Right forelimb (tissue), 1 donor: ENCODE data around the gene CPSF7.

Experiments
- DNase-seq: peaks from one replicate; pipeline ENCODE4 v3.0.0-alpha.2; 2018

The CPSF7 gene

DNA sequence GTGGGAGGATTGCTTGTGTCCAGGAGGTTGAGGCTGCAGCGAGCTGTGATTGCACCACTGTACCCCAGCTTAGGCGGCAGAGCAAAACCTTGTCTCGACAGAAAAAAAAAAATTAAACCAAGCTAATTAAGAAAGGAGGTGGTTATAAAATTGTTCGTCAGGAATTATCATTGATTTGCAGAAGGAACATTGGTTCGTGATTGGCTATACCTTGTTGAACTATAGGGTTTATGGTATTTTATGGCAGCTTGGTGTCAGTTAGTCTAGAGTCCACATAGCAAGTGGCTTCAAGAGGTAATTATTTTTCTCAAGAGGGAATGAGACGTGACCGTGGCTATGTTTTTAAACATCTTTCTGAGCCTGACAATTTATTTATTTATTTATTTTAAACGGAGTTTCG, 48.9 kb downstream of the CPSF7 start:
- DNase-seq: no peak

- DNase-seq: no peak
These were observed 51.0 kb downstream of the CPSF7 start for GRCh38 chr11:61378713-61379313.

DNA sequence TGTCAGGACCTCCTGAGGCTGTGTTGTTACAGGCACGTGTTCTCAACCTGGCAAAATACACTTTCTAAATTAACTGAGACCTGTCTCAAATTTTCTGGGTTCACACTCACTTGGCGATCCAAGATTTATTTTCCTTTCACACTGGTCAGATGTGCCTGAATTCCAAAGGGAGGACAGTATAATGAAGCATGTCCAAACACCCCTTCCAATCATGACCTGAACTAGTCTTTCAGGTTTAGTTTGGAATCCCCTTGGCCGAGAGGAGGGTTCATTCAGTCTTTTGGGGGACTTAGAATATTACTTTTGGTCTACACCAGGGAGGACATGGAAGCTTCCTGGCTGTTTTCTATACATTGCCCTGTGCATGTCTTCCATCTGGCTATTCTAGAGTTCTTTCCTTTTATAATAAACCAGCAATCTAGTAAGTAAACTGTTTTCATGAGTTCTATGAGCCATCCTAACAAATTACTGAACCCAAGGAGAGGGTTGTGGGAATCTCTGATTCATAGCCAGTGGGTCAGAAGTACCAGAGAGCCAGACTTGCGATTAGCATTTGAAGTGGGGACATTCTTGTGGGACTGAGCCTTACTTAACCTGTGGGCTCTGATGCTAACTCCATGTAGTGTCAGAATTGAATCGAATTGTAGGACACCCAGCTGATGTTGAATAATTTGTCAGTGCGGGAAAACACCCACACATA, 52.2 kb downstream of the CPSF7 start:
- no peak for DNase-seq

DNA sequence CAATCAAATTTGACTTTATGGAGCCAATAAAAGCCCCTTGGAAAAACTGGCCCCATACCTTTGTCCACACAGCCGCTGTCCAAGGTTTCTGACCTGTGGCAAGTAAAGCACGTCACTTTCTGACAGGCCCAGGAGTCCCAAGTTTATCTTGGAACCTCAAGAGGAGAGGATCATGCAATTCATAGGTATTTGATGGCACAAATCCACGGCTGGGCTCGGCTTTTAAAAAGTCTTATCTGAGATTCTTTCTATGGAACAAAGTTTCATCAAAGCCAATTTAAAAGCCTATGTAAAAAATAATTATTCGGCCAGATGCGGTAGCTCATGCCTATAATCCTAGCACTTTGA, 54.0 kb downstream of the CPSF7 start:
- no peak for DNase-seq

DNA sequence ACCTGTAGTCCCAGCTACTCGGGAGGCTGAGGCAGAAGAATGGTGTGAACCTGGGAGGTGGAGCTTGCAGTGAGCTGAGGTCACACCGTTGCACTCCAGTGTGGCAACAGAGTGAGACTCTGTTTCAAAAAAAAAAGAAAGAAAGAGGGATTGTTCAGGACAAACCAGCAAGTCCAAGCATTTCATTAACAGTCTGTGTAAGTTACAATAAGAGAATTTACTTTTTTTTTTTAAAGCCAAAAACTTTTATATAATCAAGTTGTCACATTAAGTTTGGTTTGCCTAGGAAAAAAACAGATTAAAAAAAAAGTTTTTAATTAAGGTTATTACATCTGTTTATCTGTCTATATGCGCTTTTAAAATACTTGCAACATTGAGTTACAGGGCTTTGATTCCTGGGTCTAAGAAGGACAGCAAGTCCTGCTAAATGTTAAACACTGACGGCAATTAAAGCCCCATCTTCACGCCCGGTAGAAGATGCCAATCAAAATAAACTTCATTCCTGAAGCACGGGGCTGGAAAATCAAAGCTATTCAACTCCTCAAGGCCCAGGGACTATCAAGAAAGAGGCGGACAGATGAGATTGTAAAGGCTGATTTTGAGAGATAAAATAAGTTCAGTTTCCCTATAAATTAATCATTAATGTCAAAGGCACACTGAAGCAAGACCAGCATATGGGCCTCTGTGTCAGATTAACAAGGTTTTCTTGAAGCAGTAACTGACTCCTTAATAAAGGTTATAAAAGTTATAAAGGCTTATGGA, 56.9 kb downstream of the CPSF7 start:
- no peak for DNase-seq

GRCh38 chr11:61370349-61371005, 59.3 kb downstream of the CPSF7 start:
- no peak for DNase-seq

DNA sequence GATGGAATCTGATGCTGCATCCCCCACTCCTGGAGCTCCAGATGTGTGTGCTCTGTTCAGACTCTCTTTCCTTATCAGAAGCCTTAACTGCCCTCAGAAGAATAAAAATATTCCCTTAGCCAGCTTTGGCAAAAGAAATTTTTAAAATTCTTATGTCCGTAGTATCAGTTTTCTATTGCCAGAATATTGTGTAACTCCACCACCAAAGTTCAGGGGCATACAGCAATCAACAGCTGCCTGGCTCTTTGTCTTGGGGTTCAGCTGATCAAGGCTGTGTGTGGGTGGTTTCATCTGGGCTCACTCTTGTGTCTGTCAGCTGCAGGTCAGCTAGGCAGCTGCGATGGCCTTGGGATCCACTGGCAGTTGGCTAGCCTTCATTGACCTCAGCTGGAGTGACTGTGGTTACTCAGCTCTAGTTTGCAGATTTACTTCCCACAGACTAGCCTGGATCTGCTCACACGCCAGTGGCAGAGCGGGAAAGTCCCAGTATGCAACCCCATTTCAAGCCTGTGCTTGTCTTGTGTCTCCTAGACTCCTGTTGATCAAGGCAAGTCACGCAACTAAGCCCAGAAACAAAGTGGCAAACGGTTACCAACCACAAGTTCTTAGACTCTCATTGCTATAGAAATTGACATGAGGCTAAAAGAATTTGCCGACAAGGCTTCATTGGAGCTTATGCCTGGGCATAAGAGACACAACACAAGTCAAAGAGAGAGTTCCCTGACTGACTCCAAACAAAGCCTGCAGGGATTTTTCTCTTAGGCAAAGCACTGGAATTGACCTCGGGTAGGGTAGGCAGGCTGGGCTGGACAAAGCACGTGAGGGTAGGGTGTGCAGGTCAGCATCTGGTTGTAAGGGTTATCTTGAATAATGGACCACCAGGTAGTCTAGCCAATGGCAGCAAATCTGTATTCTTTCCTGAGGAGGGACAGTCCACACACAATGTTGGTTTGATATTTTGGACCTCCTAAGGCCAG, 60.1 kb downstream of the CPSF7 start:
- no peak for DNase-seq

GRCh38 chr11:61368646-61369045, 61.1 kb downstream of the CPSF7 start:
- no peak for DNase-seq

DNA sequence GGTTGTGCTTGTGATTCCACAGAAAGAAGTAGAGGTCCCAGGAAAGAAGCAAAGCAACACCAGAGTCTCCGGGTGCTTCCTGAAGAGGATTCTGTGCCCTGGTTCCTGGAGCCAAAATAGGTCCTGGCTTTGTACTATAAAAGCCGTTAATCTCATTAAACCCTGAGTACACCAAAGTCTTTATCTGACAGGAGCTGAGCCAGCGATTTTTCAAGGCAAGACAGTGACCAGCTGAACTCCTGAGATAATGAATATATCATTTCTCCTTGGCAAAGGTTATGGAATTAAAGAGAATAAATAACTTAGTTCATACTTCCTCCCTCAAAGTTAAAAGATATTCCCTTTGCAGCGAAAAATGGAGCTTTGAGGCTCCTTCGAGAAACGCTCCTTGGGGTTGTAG, 62.4 kb downstream of the CPSF7 start:
- DNase-seq: no peak

DNA sequence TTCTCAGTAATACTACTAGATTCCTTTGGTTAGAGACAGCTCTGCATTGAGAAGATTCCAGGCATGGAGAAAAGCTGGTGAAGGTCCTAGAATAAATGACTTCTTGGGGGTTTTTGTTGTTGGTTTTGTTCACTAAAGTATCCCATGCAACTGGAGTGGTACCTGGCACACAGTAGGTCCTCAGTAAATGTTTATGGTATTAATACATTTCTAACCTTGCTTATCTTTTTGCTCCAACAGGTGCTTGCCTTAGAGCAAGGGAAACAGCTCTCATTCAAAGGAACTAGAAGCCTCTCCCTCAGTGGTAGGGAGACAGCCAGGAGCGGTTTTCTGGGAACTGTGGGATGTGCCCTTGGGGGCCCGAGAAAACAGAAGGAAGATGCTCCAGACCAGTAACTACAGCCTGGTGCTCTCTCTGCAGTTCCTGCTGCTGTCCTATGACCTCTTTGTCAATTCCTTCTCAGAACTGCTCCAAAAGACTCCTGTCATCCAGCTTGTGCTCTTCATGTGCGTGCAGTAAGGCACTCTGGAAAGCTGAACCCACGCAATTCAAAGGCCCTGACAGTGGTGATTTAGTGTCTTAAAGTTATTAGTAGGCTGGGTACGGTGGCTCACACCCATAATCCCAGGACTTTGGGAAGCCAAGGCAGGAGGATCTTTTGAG, 65.6 kb downstream of the CPSF7 start:
- no peak for DNase-seq

DNA sequence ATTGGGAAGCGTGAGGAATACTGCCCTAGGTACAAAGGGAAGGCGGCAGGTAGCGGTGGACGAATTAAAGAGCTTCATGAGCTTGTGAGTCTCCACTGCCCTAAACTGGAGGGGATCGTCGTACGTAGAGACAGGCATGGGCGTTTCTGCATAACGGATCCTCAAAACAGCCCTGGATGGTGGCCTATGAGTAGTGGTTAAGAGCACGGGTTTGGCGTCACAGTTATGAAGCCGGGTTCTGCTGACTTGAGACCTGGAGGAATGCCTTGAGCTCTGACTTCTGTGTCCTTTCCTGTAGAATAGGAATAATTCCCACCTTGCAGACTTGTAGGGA, 67.3 kb downstream of the CPSF7 start:
- DNase-seq: no peak

DNA sequence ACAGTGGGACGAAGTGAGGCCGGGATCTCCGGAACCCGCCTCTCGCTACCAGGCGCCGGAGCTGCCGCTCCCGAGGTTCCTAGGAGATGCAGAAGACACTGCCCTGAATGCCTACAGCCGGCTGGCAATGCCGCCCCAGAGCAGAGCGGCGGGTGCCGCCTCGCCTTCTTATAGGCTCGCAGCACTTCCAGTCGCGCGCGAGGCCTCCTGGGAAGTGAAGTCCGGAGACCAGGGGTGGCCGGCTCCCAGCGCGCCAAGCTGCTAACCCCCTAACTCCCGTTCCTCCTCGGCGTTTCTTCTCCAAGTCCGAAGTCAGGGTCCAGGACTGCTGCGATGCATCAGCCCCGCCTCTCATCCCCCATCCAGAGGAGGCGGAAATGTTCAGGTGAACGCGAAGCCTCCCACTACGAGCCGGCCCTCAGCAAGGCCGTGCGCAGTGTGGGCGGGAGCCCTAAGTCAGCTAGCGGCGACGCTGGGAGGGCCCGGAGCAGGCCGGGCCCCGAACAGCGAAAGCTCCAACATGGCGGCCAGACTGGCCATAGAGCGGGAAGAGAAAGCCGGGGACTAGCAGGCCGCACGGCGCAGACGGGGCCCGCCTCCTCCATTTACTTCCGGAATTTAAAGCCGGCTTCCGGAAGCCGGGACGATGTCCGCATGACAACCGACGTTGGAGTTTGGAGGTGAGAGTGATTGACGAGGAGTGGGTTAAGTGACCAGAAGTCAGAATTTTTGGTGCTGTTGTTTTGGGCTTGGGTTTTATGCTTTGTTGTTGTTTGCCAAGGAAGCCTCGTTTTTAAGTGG, 67.8 kb downstream of the CPSF7 start, which contains the start of the genes CYB561A3 and TMEM138:
Gene CYB561A3 (minus strand): TSS at position 142 of the 801 bp plus-strand sequence. CDS start 5,169 bp downstream, outside the sequence.
Gene TMEM138 (plus strand): TSS at position 634 of the 801 bp plus-strand sequence. CDS start 2,017 bp downstream, outside the sequence.
- peak; percentile 93 for DNase-seq

DNA sequence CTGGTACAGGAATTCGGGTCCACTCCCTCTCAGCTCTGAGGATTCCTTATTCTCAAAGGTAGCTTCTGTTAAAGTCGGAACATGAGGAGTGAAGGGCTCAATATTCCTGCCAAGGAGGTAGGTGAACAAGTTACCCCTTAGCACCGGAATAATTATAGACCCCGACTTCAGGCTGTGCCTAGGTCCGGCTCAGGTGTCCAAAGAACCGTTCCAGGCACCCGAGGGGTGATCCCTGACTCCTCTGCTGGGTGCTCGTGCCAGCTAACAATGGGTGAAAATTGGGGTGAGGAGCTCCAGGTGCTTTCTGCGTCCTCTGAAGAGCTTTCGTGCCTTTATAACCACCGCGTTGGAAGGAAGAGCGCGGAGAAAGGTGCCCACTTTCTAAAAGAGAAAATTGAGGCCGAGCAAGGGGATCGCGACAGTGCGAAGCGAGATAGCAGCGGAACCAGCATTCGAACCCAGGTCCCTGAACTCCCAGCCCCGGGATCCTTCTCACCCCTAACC, 68.5 kb downstream of the CPSF7 start:
- no peak for DNase-seq

DNA sequence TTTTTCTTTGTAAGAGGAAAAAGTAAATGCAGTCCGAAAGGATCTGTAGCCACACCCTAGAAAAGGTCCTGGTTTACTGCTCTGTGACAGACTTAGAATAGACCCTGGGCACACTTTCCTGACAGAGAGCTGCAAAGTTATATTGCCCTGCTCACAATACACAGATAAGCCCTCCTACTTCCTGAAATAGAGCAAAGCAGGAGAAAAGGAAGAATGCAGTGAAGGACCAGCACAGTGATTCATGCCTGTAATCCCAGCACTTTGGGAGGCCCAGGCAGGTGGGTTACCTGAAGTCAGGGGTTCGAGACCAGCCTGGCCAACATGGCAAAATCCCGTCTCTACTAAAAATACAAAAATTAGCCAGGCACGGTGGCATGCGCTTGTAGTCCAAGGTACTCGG, 70.3 kb downstream of the CPSF7 start:
- no peak for DNase-seq

DNA sequence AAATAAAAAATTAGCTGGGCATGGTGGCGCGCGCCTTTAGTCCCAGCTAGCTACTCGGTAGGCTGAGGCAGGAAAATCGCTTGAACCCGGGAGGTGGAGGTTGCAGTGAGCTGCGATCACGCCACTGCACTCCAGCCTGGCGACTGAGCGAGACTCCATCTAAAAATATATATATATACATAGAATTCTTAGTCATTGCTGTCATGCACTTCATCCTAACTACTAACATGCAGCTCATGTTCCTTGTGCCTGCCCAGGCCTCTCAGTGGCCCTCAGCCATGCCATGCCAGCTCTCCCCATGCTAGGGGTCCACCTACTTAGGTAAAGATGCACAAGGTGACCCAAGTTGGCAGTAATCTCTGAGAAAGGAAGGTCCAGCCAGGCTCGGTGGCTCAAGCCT, 71.2 kb downstream of the CPSF7 start:
- DNase-seq: no peak

DNA sequence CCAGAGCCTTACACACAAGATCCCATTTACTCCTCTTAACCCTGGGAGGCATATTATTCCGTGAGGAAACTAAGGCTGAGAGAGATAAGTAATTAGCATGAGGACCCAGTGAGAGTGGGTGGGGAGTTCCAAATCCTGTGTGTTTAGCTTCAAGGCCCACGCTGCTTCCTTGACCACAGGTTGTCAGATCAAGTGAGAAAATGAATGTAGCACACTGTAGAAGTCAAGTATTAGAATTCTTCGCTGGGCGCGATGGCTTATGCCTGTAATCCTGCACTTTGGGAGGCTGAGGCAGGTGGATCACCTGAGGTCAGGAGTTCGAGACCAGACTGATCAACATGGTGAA, 71.9 kb downstream of the CPSF7 start:
- DNase-seq: no peak

DNA sequence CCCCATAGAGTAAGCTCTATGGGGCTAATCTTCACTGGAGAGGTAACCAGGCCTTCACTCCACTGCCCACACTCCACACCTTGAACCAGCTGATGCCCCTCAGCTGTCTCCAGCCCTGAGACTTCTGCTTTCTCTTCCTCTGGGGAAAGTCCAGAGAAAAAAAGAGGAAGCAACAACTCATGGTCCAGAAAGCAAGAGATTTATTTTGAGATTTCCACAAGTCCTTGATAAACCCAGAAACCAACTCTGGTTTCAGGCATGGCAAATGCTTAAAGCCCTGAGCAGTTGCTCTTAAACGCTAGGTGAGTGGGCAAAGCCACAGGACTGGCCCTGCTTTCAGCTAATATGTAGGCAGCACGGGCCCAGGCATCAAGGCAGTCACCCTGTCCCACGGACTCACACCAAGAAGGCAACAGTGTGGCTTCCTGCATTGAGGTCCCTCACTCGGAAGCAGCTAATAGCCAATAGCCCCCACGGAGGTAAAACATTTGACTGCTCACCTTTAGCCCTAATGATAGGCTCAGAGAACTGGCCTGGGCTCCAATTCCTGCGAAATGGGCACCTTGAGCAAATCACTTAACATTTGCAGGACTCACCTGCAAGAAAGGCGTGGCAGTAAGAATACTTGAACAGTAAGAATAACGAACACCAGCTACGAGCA, 72.4 kb downstream of the CPSF7 start:
- DNase-seq: no peak

DNA sequence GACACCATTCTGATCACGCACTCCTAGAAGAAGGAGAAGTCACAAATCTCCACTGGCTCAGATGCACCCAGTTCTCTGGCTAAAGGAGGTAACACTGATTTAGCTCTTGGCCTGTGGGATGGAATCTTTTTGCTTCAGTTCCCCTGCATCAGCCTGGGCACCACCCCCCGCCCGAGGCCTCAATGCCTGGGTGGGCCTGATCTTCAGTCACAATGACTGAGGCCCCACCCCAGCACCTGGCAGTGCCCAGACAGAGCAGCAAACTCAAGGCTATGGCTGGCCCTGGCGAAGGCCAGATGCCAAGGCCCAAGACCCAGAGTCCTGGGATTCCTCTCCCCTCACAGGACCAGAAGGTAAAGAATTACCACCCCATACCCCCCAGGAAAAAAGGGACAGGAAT, 73.1 kb downstream of the CPSF7 start:
- no peak for DNase-seq

DNA sequence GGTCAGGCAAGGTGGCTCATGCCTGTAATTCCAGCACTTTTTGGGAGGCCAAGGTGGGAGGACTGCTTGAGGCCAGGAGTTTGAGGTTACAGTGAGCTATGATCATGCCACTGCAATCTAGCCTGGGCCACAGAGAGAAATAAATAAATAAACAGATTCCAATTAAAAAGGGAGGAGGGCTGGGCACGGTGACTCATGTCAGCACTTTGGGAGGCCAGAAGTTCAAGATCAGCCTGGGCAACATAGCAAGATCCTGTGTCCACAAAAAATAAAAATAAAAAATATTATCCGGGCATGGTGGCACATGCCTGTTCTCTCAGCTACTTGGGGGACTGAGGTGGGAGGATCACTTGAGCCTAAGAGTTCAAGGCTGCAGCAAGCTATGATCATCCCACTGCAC, 75.6 kb downstream of the CPSF7 start:
- DNase-seq: no peak
